Posterior vena cava (tissue), 2 donors: Measurements from ENCODE around the gene UPK3BL2. TPM values are rescaled to one million over a fixed set of nuclear protein-coding genes. Genes with fewer than 3 reads are reported as not detected.
"Not testable (repeated sequence)": the region's sequence is repeated elsewhere in the genome, so short reads cannot be mapped to it uniquely, and the experiment has no call there.

Experiments used
- DNase-seq: peaks from one replicate; pipeline ENCODE4 v3.0.0-alpha.2; 2020; ENCODE audit warnings: low spot score
- intact Hi-C, 2 donors: fragments of 100-400 bp; cut with DNase I; formaldehyde crosslinking; loops; one replicate each; pipeline versions ENCODE4 v1.14.1 to v1.14.2; 2022 to 2023
- total RNA-seq, 2 donors: library from RNA; stranded (reverse); fragmentation: NEBNext Ultra II Directional; extraction: Animal tissue kit (Norgen Biotek cat#: 25700); gene quantifications; one replicate each; pipeline ENCODE4 v1.2.1, GENCODE V29; 2021
- donor health status: DM: yes; HTN: yes; CAD: no.
- donor health status: DM: yes; HTN: yes; CAD: no.

Gene UPK3BL2
- total RNA-seq, 2 donors from 2014 or later: 9.8 to 13.7 TPM

DNA sequence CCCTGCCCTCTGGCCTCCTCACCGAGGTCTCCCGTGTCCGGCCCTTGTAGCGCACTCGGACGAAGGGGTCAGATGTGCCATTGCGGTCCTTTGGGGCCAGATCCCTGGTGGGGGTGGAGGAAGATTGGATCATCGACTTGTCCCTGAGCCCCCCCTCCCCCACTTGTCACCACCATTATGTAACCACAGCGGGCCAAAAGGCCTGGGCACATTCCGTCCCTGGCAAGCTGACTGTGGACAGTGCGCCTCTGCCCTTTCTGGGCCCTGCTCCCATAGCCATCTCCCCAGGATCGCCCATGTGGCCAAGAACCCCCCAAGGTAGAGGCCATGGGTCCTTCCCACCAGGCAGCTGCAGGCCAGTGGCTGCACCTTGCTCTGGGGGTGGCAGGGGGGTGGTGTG lies 40.4 kb downstream of the UPK3BL2 start:
- intact Hi-C loops: not testable (repeated sequence)

DNA sequence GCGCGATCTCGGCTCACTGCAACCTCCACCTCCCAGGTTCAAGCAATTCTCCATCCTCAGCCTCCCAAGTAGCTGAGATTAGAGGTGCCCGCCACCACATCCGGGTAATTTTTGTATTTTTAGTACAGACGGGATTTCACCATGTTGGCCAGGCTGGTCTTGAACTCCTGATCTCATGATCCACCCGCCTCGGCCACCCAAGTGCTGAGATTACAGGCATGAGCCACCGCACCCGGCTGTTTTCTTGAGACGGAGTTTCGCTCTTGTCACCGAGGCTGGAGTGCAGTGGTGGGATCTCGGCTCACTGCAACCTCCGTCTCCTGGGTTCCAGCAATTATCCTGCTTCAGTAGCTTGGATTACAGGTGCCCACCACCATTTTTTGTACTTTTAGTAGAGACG lies 45.2 kb downstream of the UPK3BL2 start:
- peak; percentile 73 for DNase-seq

More for the DNA sequence above, 40.4 kb downstream of the UPK3BL2 start:
- not testable (repeated sequence) for DNase-seq

DNA sequence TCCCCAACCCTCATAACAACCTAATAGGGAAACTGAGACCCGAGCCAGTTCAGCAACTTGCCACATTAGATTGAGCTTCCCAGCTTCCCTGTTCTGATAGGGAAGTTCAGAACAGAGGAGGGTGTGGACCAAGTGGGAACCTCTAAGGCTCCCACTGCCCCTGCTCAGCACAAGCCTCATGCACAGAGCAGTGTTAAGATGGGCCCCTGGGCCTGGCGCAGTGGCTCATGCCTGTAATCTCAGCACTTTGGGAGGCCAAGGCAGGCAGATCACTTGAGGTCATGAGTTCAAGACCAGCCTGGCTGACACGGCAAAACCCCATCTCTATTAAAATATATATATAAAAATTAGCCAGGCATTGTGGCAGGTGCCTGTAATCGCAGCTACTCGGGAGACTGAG lies 46.2 kb downstream of the UPK3BL2 start:
- intact Hi-C loops: not testable (repeated sequence)
- peak; percentile 58 for DNase-seq

More for the DNA sequence above, 45.2 kb downstream of the UPK3BL2 start:
- intact Hi-C loops: not testable (repeated sequence)

DNA sequence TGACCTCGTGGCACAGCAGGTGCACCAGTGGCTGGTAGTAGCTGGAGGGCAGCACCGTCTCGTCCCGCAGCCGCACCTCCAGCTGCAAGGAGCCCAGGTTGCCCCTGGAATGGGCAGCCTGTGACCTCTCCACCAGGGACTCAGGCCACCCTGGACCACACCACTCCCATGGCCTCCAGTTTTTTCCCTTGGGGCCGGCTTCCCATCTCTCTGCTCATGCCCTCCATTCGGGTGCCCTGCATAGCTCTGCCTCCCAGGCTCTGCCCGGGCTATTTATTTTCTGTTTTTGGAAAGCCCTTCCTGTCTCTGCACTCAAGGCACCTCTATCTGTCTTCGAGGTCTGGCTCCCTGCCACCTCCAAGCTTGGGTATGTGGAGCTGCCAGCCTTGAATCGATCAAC lies 46.6 kb downstream of the UPK3BL2 start:
- DNase-seq: peak; percentile 66
- intact Hi-C loops: not testable (repeated sequence)

DNA sequence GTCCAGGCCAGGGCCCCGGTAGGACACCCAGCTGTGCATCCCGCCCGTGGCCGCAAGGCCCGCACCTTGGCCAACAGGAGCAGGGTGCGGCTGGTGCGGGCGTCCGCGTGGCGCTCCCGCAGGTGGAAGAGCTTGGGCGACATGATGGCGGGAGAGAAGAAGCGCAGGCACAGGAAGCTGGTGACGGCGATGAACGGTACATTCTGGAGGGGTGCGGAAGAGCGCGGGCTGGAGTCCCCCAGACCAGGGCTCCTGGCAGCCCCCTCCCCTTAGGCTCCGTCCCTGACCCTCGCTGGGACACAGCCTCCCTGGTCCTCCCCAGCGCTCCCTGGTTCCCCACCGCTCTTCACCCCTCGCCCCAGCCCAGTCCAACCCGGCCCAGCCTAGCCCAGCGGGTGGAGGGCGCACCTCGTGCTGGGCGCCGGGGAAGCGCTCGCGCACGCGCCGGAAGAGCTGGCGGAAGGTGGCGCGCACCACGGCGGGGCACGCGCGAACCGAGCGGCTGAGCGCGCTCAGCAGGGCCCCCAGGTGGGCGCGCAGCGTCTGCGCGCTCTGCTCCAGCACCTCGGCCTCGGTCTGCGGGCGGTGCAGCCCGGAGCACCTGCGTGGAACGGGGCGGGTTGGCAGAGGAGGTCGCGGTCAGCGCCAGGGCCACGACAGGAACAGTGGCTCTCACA lies 48.9 kb downstream of the UPK3BL2 start:
- intact Hi-C loops: not testable (repeated sequence)

DNA sequence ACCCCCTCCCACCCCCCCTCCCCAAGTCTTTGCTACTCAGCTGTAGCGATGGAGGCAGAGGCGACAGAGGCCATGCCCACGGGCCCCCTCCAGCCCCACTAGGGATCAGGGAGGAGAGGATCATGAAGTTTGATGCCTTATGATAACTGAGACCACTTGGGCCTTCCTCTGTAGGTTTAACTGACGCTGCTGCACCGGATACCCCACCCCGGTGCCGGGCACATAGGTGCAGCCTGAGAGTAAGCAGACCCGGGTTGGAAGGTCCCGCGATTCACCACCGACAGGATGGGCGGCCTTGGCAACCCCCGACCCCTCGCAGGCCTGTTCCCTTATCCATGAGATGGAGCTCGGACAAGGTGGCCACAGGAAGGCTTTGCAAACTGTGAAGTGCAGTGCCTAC lies 49.5 kb downstream of the UPK3BL2 start:
- intact Hi-C loops: not testable (repeated sequence)
- DNase-seq: peak; percentile 71

More for the DNA sequence above, 48.9 kb downstream of the UPK3BL2 start:
- DNase-seq: not testable (repeated sequence)

DNA sequence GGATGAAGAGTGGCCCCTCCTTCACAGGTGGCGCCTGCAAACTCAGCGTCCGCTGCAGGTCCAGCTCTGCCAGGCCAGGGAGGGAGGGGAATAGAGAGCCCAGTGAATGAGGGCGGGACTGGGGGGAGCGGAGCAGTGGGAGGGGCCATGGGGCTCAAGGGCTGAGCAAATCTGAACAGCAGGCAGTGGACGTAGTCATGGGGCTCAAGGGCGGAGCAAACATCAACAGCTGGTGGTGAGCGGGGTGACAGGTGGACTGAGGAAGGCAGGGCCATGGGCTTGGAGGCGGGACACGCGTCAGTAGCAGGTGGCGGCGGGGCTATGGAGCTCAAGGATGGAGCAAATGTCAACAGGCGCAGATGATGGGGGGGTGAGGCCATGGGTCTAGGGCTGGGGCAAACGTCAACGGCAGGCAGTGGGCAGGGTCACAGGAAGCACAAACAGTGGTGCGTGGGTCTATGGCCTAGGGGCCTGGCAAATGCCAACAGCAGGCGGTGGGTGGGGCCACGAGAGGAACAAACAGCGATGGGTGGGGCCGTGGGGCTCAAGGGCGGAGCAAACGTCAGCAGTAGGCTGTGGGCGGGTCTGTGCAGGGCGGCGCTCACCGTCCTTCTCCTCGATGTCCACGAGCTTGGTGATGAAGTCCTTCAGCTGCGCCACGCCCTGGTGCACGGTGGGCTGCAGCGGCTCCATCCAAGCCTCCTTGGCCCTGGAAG lies 50.1 kb downstream of the UPK3BL2 start:
- intact Hi-C loops: not testable (repeated sequence)
- DNase-seq: peak; percentile 20

DNA sequence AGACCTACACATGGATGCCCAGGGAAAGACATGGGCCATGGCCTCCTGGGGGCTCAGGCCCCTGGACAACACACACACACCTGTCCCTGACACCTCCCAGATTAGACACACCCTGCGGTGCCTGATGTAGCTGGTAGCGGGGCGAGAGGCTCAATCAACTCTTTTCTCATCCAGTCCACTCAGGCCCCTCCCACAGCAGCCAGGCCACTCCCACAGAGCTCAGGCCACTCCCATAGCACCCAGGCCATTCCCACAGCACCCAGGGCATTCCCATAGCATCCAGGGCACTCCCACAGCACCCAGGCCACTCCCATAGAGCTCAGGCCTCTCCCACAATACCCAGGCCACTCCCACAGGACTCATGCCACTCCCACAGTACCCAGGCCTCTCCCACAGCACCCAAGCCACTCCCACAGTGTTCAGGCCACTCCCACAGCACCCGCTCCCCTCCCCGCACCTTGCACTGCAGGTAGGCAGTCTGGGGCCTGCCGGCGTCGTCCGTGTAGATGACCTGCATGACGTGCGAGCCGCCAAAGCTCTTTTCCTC lies 52.9 kb downstream of the UPK3BL2 start:
- intact Hi-C loops: not testable (repeated sequence)
- peak; percentile 78 for DNase-seq

Other genes with a start within 250 kb of the UPK3BL2 start
- gene SPDYE6, start 187.3 kb downstream of the UPK3BL2 start, total RNA-seq: not detected
- 10 to 100 TPM; 13.8 to 13.9 TPM for gene PRKRIP1, start 147.3 kb downstream of the UPK3BL2 start, total RNA-seq
- gene ORAI2, start 110.1 kb downstream of the UPK3BL2 start, total RNA-seq: 10 to 100 TPM; 13.0 to 17.5 TPM
- 1 to 10 TPM; 6.4 to 6.8 TPM for gene ALKBH4, start 78.8 kb downstream of the UPK3BL2 start, total RNA-seq
- 1 to 10 TPM; 6.6 to 9.2 TPM for gene LRWD1, start 78.7 kb downstream of the UPK3BL2 start, total RNA-seq
- gene POLR2J, start 64.8 kb downstream of the UPK3BL2 start, total RNA-seq: 10 to 100 TPM; 35.0 to 40.3 TPM
- gene RASA4B, start 25.9 kb downstream of the UPK3BL2 start, total RNA-seq: 10 to 100 TPM; 12.1 to 17.6 TPM
- gene SPDYE2, start 7.5 kb upstream of the UPK3BL2 start, total RNA-seq: not detected
- gene POLR2J3, start 28.9 kb upstream of the UPK3BL2 start, total RNA-seq: 10 to 100 TPM; 21.9 to 32.0 TPM
- gene RASA4, start 73.1 kb upstream of the UPK3BL2 start, total RNA-seq: 10 to 100 TPM; 47.1 to 47.9 TPM
- gene UPK3BL1, start 99.1 kb upstream of the UPK3BL2 start, total RNA-seq: 1 to 10 TPM; 6.5 to 9.0 TPM
- not detected for gene SPDYE2B, start 106.6 kb upstream of the UPK3BL2 start, total RNA-seq
- 1 to 10 TPM; 5.2 to 7.5 TPM for gene POLR2J2, start 128.0 kb upstream of the UPK3BL2 start, total RNA-seq
- gene FAM185A, start 205.3 kb upstream of the UPK3BL2 start, total RNA-seq: 1 to 10 TPM; 5.2 to 8.0 TPM